ENCODE measurements around the gene CBFA2T3.

Gene CBFA2T3

GRCh38 chr16:89000207-89000959, 23.4 kb upstream of the CBFA2T3 start:
- Mint-ChIP-seq H3K4me3 (no peak overlapping the region), H3K9me3 (peaks cover 51% of the 10 kb centered on the region), H3K36me3 (ENCODE audit: low read depth) (peaks cover 10% of the 10 kb centered on the region), H3K4me1 (no peaks in the 10 kb centered on the region), H3K27ac (no peak overlapping the region), H3K27me3 (ENCODE audit: low read depth, poor library complexity) (peaks cover 69% of the 10 kb centered on the region)
- no peak for DNase-seq
- TF ChIP-seq, protein P1, sequence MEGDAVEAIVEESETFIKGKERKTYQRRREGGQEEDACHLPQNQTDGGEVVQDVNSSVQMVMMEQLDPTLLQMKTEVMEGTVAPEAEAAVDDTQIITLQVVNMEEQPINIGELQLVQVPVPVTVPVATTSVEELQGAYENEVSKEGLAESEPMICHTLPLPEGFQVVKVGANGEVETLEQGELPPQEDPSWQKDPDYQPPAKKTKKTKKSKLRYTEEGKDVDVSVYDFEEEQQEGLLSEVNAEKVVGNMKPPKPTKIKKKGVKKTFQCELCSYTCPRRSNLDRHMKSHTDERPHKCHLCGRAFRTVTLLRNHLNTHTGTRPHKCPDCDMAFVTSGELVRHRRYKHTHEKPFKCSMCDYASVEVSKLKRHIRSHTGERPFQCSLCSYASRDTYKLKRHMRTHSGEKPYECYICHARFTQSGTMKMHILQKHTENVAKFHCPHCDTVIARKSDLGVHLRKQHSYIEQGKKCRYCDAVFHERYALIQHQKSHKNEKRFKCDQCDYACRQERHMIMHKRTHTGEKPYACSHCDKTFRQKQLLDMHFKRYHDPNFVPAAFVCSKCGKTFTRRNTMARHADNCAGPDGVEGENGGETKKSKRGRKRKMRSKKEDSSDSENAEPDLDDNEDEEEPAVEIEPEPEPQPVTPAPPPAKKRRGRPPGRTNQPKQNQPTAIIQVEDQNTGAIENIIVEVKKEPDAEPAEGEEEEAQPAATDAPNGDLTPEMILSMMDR (IDR thresholded peaks at IDR 0.05) = no peak

- DNase-seq = no peak
- peaks cover 6% of the 10 kb centered on the region for H3K4me1 Mint-ChIP-seq
- no peak overlapping the region for H3K27ac Mint-ChIP-seq
- H3K4me3 Mint-ChIP-seq = no peak overlapping the region
- H3K27me3 Mint-ChIP-seq (ENCODE audit: low read depth, poor library complexity) = peaks cover 65% of the 10 kb centered on the region
- TF ChIP-seq, protein P1 (IDR thresholded peaks at IDR 0.05) = no peak
- H3K36me3 Mint-ChIP-seq (ENCODE audit: low read depth) = peaks cover 10% of the 10 kb centered on the region
- peaks cover 51% of the 10 kb centered on the region for H3K9me3 Mint-ChIP-seq
Measured at GRCh38 chr16:88999457-89000206, 22.6 kb upstream of the CBFA2T3 start.

DNA sequence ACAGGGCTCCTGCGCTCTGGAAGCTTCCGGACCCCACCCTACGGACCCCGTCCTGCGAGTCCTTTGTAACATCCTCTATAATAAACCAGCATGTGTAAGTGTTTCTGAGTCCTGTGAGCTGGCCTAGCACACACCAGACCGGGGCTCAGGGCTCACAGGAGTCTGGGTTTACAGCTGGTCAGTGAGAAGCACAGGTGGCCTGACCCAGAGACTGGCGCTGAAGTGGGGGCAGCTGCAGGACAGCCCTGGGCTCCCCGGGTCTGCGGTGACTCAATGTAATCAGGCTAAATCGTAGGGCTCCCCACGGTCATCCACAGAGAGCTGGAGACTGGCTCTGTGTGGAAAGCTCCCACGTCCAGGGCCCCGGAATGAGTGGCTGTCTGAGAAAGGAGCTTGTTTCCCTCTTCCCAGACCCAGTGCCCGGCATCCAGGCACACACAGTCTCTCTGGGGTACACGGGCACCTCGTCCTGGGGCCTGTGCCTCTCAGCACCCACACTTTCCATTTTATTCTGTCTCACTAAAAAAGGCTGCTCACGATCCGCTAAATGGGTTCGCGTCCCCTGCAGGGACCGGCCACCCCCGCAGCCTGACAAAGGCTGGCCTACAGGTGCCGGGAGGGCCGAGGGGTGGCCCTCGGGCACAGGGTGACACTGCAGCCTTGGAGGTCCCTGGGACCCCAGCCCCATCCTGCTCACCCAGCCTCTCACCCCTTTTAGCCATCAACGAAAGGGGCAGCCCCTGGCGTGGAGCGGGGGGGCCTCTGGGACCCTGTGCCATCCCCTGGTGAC, 18.9 kb upstream of the CBFA2T3 start:
- TF ChIP-seq, protein P1 (IDR thresholded peaks at IDR 0.05) = no peak
- Mint-ChIP-seq H3K27me3 (ENCODE audit: low read depth, poor library complexity) (peaks cover 48% of the 10 kb centered on the region), H3K27ac (no peak overlapping the region), H3K36me3 (ENCODE audit: low read depth) (peaks cover 10% of the 10 kb centered on the region), H3K4me1 (peaks cover 6% of the 10 kb centered on the region), H3K4me3 (no peak overlapping the region), H3K9me3 (peaks cover 41% of the 10 kb centered on the region)
- DNase-seq = no peak

DNA sequence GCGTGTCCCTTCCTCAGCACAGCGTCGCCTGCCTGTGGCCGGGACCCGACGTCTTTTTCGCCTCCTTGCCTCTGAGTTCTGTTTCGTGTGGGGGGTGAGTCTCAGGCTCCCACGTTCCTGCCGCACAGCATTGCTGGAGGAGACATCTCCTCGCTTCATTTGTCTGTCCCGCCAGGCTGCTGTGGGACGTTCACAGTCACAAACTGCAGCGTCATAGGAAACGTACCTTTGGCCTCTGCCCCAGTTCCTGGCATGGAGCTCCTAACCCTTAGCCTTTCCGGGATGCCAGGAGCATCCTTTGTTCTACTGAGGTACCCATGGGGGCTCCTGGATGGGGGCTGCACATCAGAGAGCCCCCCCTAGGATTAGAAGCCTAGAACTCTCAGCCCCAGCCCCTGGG, 18.2 kb upstream of the CBFA2T3 start:
- H3K9me3 Mint-ChIP-seq = peaks cover 34% of the 10 kb centered on the region
- peaks cover 6% of the 10 kb centered on the region for H3K4me1 Mint-ChIP-seq
- H3K27me3 Mint-ChIP-seq (ENCODE audit: low read depth, poor library complexity) = peaks cover 45% of the 10 kb centered on the region
- no peak for DNase-seq
- no peak overlapping the region for H3K27ac Mint-ChIP-seq
- H3K36me3 Mint-ChIP-seq (ENCODE audit: low read depth) = peaks cover 10% of the 10 kb centered on the region
- no peak overlapping the region for H3K4me3 Mint-ChIP-seq
- TF ChIP-seq, protein P1 (IDR thresholded peaks at IDR 0.05) = no peak

DNA sequence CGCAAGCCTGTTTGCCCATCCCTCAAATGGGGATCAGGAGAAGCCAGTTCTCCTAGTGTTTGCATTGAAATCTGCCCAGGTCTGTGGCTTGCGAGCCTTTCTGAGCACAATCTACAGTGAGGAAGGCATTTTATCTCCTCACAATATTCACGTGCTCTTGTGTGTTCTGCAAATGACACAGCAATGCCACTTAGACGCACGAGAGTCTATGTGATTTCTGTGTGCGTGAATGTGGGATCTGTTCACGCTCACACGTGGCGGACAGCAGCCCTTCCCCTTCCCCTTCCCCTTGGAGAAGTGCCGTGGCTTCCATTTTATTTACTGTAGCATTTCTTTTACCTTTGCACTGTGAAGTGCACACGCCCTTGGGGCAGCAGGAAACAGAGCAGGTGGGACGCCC, 17.7 kb upstream of the CBFA2T3 start:
- Mint-ChIP-seq H3K4me1 (peaks cover 6% of the 10 kb centered on the region), H3K27ac (no peak overlapping the region), H3K36me3 (ENCODE audit: low read depth) (peaks cover 10% of the 10 kb centered on the region), H3K9me3 (peaks cover 29% of the 10 kb centered on the region), H3K4me3 (no peak overlapping the region), H3K27me3 (ENCODE audit: low read depth, poor library complexity) (peaks cover 40% of the 10 kb centered on the region)
- TF ChIP-seq, protein P1 (IDR thresholded peaks at IDR 0.05) = no peak
- DNase-seq = no peak

Data from nephron progenitor cell (in vitro differentiated cells).